HG02840 (cell line): Measurements from ENCODE around the gene SDF2.
"Not testable (repeated sequence)": the region's sequence is repeated elsewhere in the genome, so short reads cannot be mapped to it uniquely, and the experiment has no call there.

Experiments used
- ATAC-seq: cut with Tn5 transposase; IDR thresholded peaks from one replicate; pipeline ENCODE4 v1.9.1; 2021; ENCODE audit warnings: mild to moderate bottlenecking, moderate library complexity, moderate number of reproducible peaks; ENCODE audit not compliant: unreplicated experiment, low FRiP score

SDF2 gene

GRCh38 chr17:28641579-28641978 lies 20.1 kb downstream of the SDF2 start:
- ATAC-seq, result no peak

GRCh38 chr17:28635506-28635905 lies 26.2 kb downstream of the SDF2 start:
- no peak for ATAC-seq

GRCh38 chr17:28634206-28634865 lies 27.4 kb downstream of the SDF2 start:
- no peak for ATAC-seq

GRCh38 chr17:28626818-28627217 lies 34.9 kb downstream of the SDF2 start:
- no peak for ATAC-seq

DNA sequence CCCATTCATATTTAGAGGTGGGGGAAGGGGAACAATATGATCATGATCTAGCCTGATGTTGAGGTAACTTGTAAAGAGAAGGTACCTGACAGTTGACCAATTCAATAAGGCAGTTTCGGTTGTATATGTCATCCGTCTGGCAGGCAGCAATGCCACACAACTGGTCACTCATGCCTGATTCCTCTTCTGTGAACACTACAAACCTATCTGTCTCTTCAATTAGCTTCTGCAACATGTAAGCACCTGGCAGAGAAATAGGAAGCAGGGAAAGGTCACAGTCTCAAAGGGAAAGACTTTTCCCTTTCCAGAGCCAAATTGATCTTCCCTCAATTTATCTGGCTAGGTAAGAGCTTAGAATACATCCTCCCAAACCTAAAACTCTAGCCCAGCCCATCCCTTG lies 37.6 kb downstream of the SDF2 start:
- no peak for ATAC-seq

GRCh38 chr17:28623696-28624095 lies 38.0 kb downstream of the SDF2 start:
- ATAC-seq, result no peak

DNA sequence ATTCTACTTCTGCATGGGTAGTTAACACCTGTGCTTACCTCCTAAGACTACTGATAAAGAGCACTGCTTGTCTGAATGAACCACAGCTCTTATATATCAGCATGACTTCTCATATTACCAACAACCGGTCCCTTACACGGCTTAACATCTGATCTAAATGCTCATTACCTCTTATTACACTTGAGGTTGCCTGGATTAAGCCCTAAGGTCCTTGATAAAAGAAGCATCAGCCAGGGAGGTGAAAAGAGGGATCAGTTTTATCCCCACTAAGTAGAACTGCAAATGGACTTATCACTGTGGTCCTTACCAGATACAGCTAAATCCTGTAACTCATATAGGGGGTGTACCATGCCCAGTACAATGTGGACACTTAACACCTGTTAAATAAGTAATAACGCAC lies 39.5 kb downstream of the SDF2 start:
- no peak for ATAC-seq

DNA sequence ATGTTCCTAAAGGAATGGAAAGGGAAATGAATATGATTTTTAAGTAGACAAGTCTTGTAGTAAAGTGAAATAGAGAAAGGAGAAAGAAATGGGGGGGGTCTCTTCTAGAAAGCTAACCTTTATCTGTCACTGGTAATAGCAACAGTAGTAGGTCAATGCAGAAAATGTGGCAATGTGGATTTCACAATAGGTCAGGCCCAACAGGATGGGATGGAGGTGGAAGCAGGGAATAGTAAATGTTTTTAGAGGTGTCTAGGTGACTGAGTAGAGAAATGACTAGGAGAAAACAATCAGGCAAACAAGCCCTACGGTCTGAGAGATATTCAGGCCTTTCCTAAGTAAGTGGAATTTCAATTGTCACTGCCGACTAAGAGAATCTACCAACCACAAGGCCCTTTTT lies 41.7 kb downstream of the SDF2 start:
- ATAC-seq, result no peak

DNA sequence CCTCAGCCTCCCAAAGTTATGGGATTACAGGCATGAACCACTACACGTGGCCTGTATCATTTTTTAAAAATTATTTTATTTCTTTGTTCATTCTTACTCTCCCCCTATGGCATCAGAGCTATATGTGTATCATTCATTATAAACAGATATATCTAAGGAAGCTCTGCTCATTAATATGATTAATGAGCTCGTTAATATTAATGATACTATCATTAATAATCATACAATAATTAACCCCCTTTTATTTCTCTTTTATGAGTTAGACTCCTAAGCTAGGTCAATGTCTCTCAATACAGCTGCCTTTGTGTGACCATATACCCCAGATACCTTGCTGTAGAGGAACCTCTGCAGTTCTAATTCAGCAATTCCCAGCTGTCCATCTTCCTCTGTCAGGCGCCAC lies 43.2 kb downstream of the SDF2 start:
- no peak for ATAC-seq

- no peak for ATAC-seq
These were observed 45.4 kb downstream of the SDF2 start for GRCh38 chr17:28616281-28616680.

DNA sequence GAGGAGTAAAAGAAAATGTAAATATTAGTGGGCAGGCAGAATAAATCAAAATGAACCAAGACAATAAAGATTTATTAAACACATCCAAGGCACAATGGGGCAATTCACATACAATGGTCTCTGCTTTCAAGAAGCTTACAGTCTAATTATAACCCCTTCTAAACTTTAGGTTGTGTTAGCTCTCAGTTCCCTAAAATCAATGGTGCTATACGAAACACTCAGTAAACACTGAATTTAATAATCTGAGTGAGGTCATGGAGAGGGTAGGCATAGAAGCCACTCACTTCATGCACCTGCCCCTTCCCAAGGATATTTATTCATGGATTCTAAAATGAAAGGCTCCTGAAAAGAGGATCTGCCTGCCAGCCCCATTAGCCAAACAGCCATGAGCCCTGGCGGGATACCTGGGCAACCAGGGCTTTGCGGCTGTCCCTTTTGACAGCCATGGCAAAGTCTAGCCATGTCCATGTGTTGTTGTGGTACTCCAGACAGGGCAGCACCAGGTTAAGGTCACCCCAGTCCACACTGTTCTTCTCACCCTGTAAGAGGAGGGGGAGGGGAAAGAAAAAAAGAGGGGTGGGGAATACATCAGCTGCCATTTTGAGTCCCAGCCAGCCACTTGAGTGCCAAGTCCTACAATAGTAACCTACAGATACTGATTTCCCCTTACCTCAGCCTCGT lies 46.3 kb downstream of the SDF2 start:
- no peak for ATAC-seq

DNA sequence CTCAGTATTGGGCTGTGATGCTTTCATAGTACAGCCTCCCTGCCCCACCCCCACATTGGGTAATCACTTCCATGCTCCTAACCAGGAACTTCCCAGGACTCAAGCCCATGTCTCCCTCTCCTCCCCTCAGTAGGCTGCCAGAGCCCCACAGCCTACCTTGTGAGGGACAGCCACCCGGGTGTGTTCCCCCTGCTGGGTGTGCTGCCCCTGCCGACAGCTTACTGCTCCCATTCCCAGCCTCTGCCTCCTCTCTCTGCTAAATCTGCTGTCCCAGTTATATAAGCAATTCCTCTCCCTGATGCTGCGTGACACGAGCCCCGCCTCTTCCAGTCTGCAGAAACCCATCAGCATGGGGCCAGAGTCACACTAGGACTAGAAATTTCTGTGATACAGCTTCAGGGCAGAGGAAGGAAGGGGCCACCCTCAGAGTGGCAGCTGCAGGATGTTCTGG lies 47.8 kb downstream of the SDF2 start, which contains the start of gene RSKR:
TSS of gene RSKR (minus strand) at position 255 of the 451 bp plus-strand sequence. CDS start at position 231, 24 bp downstream.
- no peak for ATAC-seq

DNA sequence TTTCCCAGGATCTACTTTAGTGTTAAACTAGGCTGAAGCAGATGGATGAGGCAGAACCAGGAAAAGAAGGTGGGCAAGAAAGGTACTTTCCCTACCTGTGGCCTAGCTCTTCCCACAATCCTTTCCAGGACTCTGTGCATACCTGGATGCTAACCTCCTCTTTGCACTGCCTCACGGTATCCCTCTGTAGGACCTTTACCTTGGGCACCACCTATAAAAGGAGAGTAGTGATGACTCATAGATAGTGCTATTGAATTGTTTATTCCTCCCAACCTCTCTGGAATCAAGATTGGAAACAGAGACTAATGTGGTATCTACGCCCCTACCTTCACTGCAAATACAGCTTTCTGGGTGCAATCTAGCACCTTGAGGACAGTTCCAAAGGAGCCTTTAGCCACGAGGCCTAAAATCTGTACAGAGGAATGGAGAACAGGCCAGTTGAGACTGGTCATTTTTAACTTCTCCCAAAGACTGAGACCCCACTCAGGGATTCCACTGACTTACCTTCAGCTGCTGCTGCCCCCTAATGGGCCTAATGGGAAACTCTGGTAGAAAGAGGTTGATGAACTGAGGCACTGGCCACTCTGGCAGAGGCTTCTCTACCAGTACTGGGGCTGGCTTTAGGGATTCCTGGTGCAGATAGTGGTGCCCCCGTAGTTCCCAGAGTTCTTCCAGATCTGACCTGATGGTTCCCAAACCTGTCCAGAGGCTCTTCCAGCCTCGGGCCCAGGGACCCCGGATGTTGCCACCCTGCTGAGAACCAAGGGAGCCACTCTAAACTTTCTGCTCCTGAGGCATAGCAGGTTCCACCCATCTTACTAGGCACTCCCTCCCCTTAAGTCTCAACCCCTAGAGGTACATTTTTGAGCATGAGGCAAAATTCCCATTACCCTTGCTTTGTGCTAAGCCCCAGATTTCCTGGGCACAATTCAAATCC lies 48.5 kb downstream of the SDF2 start:
- no peak for ATAC-seq

- ATAC-seq, result no peak
These were observed 49.2 kb downstream of the SDF2 start for GRCh38 chr17:28612531-28612930.

DNA sequence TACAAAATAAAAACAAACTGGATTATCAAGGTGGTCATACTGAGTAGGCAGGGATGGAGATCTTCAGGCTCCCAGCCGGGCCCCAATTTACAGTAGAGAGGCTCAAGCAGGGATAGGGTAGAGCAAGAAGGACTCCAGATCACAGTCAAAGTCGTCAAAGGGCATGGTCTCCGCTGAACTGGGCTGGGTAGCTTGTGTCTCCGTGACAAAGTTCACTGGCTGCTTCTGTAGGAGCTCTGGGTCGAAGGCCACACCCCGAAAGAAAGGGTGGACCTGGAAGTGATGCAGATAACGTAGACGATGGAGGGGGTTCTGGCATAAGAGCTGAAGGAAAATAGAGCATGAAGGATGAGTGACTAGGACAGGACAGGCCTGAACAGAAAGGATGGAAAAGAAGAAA lies 51.3 kb downstream of the SDF2 start:
- no peak for ATAC-seq

- ATAC-seq, result not testable (repeated sequence)
These were observed 57.7 kb downstream of the SDF2 start for GRCh38 chr17:28604031-28604430.

- ATAC-seq, result peak; percentile 39
These were observed 62.2 kb downstream of the SDF2 start for GRCh38 chr17:28599311-28600184.

- ATAC-seq, result peak; percentile 71
These were observed 62.9 kb downstream of the SDF2 start, which contains the start of gene SPAG5 for GRCh38 chr17:28598799-28599310. Gene SPAG5 (minus strand): TSS chr17:28599025. CDS start chr17:28598946, 79 bp downstream.

DNA sequence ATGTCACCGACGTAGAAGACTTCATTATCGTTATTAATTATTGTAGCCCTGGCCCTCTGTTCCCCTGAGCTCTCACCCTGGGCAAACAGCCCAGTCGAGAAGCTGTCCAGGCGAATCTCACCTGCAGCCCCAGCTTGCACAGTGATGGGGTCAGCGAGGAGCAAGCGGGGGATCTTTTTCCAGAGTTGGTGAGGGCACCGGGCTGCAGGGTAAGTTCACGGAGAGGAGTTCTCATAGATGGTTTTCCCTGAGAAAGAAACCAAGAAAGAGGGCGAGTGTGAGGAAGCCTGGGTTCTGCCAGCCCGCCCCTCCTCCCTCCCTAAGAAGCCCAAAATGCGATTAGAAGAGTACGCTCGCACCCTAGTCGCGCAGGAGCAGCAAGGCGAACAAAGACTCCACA lies 63.3 kb downstream of the SDF2 start:
- ATAC-seq, result no peak
